Inflammatory macrophage (primary cell): ENCODE measurements around the gene CNPY2.
A peak's percentile ranks its signal among the peaks of the same experiment; 100 is the strongest.
"Not testable (repeated sequence)": the region's sequence is repeated elsewhere in the genome, so short reads cannot be mapped to it uniquely, and the experiment has no call there.

Source experiments
- DNase-seq, 2 donors: peaks; one replicate each; pipeline ENCODE4 v3.0.0-alpha.2; 2020 to 2022

The CNPY2 gene

GRCh38 chr12:56333679-56334489, 18.1 kb upstream of the CNPY2 start, which contains the start of gene PAN2:
PAN2 (minus strand) TSS chr12:56334000; CDS start chr12:56333094, 906 bp downstream.
- DNase-seq: peak; percentile 98 to 99

- no peak for DNase-seq
Observed at GRCh38 chr12:56333197-56333678, 17.4 kb upstream of the CNPY2 start.

GRCh38 chr12:56332512-56333196, 16.9 kb upstream of the CNPY2 start:
- DNase-seq: no peak

- no peak for DNase-seq
Observed at GRCh38 chr12:56330936-56331490, 15.2 kb upstream of the CNPY2 start.

GRCh38 chr12:56326533-56326932, 10.7 kb upstream of the CNPY2 start:
- no peak for DNase-seq

GRCh38 chr12:56326126-56326525, 10.3 kb upstream of the CNPY2 start:
- no peak for DNase-seq

- DNase-seq: no peak
Observed at GRCh38 chr12:56324206-56324605, 8.4 kb upstream of the CNPY2 start.

- not testable (repeated sequence) for DNase-seq
Observed at GRCh38 chr12:56321610-56322009, 5.8 kb upstream of the CNPY2 start.

GRCh38 chr12:56321027-56321426, 5.2 kb upstream of the CNPY2 start:
- peak; percentile 48 to 54 for DNase-seq

- no peak for DNase-seq
Observed at GRCh38 chr12:56317675-56318074, 1.9 kb upstream of the CNPY2 start.

- no peak for DNase-seq
Observed at GRCh38 chr12:56315249-56315621, 553 bp downstream of the CNPY2 start.

GRCh38 chr12:56311003-56311402, 4.8 kb downstream of the CNPY2 start:
- DNase-seq: no peak

GRCh38 chr12:56308714-56309113, 7.1 kb downstream of the CNPY2 start:
- no peak for DNase-seq

- no peak for DNase-seq
Observed at GRCh38 chr12:56307221-56307965, 8.4 kb downstream of the CNPY2 start.

- no peak for DNase-seq
Observed at GRCh38 chr12:56304872-56305590, 10.8 kb downstream of the CNPY2 start.

- no peak for DNase-seq
Observed at GRCh38 chr12:56304276-56304675, 11.5 kb downstream of the CNPY2 start.

- DNase-seq: no peak
Observed at GRCh38 chr12:56300644-56301464, 14.9 kb downstream of the CNPY2 start.

GRCh38 chr12:56299853-56300643, 15.7 kb downstream of the CNPY2 start, which contains the start of gene CS:
CS (minus strand) TSS chr12:56300330; CDS start chr12:56300201, 129 bp downstream.
- peak; percentile 99 for DNase-seq

GRCh38 chr12:56299308-56299852, 16.4 kb downstream of the CNPY2 start:
- DNase-seq: peak in 1 of 2 donors; percentile 32

- DNase-seq: no peak
Observed at GRCh38 chr12:56298828-56299227, 17.0 kb downstream of the CNPY2 start.
